HTERT RPE-1 (cell line): ENCODE results near the gene CPLX1.
"Not testable (repeated sequence)": the region's sequence is repeated elsewhere in the genome, so short reads cannot be mapped to it uniquely, and the experiment has no call there.

Experiments
- in situ Hi-C: fragments of 300-500 bp; cut with MboI; formaldehyde crosslinking; loops from 4 replicates; pipeline ENCODE4 v1.14.3; 2020; ENCODE audit warnings: low sequenced_read_pairs

CPLX1 gene

GRCh38 chr4:821631-822030 lies 4.3 kb downstream of the CPLX1 start:
- in situ Hi-C loops, result no loop called here

GRCh38 chr4:821181-821591 lies 4.7 kb downstream of the CPLX1 start:
- in situ Hi-C loops, result no loop called here

- in situ Hi-C loops, result no loop called here
Measured at GRCh38 chr4:820230-821172, 5.4 kb downstream of the CPLX1 start.

GRCh38 chr4:819401-820229 lies 6.3 kb downstream of the CPLX1 start:
- in situ Hi-C loops, result no loop called here

DNA sequence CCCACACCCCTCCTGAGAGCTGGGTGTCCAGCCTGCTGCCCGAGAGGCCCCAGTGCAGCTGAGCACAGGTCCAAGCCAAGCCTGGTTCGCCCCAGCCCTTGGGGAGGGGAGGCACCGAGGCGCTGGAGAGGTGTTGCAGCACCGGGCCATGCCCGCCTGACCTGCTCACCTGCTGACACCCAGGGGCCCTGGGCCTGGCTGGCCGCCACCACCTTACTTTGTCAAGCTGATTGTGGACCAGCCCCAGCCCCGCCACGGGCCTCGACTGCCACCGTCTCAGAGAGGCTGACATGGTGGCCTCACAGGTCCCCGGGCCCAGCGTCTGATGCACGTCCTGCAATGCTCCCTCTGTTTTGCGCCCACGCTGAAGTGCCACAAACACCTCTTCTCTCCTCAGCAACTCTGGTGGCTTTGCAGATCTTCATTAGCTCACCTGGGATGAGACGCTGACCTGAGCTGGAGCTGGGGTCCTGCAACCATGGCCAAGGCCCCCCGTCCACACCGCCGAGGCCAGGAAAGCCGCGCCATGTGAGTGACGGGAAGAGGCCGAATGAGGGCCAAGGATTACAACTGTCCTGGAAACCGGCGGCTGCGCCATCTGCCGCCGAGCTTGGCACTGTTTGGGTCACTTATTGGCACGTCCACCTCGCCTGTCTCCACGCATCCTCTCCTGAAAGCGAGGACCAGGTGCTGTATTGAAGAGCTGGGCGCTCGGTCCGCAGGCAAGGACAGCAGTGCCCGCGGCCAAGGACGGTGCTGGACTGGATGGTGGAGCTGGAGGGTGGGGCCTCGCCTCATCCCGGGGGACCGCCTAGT lies 7.6 kb downstream of the CPLX1 start:
- in situ Hi-C loops, result no loop called here

DNA sequence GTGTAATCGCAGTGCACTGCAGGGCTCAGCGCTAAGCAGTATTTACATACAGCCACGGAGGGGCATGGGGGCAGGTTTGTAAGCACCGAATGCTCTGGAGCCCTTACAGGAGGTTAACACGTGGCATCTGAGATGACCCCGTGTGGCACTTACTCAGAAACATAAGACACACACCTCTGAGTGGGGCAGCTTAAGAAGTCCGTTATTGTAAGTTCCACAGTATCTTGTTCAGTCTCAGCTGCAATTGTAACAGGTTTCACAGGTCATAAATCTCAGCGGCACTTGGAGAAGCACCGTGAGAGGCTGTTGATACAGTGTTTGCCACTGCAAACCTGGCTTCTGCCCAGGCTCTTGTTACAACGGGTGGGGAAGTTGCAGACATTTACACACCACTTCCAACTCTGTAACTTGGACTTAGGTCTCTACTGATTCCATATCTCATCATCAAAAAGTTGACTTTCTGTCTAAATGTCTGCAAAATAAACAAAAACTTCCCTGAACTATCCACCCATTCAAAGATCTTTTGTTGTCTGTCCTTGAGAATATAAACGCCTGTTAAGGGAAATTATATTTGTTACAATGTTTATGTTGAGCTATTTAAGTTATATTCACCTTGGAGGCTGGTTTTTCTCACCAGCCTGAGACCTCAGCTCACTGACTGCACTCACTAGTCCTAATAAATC lies 10.3 kb downstream of the CPLX1 start:
- in situ Hi-C loops, result no loop called here

GRCh38 chr4:814312-814850 lies 11.5 kb downstream of the CPLX1 start:
- in situ Hi-C loops, result no loop called here

GRCh38 chr4:813900-814299 lies 12.0 kb downstream of the CPLX1 start:
- in situ Hi-C loops, result no loop called here

DNA sequence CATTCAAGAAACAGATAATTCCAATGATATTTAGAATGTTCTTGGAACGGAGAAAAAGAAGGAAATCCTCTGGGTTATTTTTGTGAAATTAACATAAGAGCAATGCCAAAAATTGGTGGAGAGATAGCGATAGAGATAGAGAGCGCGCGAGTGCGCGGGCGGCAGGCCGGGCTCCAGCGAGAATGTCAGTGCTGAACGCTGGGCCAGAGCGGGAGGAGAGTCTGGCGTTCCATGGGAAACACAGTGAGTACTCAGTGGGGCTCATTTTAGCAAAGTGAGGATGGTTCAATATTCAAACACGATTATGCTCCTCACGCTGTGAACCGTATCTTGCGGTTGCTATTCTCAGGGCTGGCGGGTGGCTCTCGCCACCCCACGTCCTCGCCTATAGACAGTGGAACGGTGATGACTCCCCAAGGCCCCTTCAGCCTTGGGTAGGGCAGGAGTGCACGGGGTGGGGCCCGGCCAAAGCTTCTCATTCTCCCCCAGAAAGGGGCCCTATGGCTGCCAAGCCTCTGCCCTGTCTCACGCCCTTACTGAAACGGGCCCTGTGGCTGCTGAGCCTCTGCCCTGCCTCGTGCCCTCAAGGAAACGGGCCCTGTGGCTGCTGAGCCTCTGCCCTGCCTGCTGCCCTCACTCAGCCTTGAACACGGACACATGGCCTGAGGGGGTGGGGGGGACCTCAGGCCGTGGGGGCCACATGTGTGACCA lies 16.9 kb downstream of the CPLX1 start:
- in situ Hi-C loops, result no loop called here

GRCh38 chr4:807792-808191 lies 18.1 kb downstream of the CPLX1 start:
- in situ Hi-C loops, result no loop called here

GRCh38 chr4:806979-807378 lies 18.9 kb downstream of the CPLX1 start:
- in situ Hi-C loops, result not testable (repeated sequence)

DNA sequence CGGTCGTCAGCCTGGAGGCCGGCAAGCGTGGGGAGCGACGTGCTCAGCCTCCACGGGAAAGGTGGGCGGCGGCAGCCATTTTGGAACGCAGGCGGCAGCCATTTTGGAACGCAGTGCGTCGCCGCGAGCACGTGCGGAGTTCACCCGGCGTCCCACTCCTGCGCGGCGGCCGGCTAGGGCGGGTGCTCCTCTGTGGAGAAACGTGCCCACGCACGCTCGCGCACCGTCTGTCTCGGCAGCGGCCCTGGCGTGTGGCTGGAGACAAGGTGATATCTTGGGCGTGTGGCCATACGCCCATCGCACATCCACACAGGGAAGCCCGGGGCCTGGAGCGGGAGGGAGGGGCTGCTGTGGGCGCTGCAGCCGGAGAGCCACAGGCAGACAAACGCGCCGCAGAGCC lies 21.1 kb downstream of the CPLX1 start:
- in situ Hi-C loops, result no loop called here

- in situ Hi-C loops, result no loop called here
Measured at GRCh38 chr4:803884-804283, 22.0 kb downstream of the CPLX1 start.

DNA sequence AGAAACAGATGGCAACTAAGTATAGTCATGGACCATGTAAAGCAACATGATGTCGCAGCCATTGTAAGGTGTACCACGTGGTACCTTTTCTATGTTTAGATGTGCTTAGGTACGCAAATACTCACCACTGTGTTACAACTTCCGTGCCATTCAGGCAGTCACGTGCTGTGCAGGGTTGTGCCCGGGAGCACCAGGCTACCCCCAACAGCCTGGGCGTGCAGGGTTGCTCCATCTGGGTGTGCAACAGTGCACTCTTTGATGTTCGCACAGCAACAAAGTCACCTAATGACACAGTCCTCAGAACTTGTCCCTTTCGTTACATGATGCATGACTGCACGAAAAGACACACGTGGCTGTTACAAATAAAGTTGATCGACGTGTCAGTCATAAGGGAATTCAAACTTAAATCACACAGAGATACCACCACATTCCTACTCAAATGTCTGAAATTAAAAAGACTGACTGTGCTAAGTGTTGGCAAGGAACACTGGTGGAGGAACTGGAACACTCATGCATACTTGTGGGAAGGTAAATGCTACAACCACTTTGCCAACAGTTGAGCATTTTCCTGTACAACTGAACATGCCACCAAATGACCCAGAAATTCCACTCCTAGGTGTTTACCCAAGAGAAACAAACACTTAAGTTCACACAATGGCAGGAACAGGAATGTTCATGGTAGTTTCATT lies 24.3 kb downstream of the CPLX1 start:
- in situ Hi-C loops, result no loop called here

DNA sequence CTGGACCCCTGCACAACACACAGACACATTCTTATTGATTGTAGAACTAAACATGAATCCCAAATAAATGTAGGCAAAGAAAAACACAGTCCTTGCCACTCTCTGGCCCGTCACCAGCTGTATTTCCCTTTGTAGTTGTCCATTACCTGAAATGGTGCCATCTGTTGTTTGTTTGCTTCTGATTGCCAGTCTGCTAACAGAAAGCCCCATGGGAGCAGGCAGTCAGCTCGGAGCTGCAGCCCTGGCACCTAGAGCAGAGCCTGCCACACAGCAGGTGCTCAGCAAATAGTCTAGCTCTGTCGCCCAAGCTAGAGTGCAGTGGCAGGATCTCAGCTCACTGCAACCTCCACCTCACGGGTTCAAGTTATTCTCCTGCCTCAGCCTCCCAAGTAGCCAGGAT lies 28.9 kb downstream of the CPLX1 start:
- in situ Hi-C loops, result no loop called here

DNA sequence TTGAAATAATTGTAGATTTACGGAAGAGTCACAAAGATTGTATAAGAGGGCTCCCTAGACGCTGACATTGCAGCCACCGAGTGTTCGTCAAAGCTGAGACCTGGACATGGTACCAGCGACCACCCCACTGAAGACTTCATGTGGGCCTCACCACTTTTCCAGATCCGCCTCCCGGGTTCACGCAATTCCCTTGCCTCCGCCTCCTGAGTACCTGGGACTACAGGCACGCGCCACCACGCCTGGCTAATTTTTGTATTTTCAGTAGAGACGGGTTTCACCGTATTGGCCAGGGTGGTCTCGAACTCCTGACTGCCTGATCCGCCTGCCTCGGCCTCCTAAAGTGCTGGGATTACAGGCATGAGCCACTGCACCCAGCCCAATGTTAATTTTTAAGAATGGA lies 29.7 kb downstream of the CPLX1 start:
- in situ Hi-C loops, result no loop called here

DNA sequence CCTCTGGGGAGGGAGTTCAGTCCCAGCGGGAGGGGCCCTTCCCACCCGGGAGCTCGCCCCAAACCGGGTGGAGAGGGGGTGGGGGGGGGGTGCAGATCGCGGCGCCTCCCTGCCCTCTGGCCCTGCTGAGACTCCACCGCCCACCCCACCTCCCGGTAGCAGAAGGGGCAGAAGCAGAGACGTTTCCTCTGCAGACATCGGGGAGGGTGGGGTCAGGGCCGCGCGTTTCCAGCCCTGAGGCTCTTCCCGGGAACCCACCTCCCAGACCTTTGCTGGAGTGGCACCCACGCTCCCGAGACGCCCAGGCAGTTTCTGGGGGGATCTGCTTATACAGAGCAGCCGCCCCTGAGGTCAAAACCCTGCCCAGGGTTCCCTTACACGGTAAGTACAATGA lies 30.2 kb downstream of the CPLX1 start:
- in situ Hi-C loops, result no loop called here

GRCh38 chr4:794900-795725 lies 30.8 kb downstream of the CPLX1 start:
- in situ Hi-C loops, result no loop called here
